ENCODE measurements around the gene DOCK1.

The DOCK1 gene

DNA sequence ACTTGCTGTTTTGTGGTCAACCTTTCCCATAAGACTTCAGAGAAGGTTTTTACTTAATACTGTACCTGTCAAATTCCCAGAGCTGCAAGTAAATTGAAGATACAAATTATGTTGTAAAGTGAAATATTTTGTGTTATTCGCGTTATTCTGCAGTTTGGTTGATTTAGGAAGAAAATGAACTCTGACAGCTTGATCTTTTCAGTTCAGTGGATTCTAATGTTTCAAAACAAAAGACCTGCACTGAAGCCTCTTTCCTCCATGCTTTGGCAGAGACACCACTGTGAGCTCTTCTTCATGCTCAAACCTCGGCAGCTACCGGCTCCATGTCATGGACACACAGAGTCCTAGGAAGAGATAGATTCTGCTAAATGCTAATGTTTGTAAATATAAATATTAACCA, 366.8 kb downstream of the DOCK1 start:
- DNase-seq (ENCODE audit: low read depth) = no peak
- TF ChIP-seq, protein P1, sequence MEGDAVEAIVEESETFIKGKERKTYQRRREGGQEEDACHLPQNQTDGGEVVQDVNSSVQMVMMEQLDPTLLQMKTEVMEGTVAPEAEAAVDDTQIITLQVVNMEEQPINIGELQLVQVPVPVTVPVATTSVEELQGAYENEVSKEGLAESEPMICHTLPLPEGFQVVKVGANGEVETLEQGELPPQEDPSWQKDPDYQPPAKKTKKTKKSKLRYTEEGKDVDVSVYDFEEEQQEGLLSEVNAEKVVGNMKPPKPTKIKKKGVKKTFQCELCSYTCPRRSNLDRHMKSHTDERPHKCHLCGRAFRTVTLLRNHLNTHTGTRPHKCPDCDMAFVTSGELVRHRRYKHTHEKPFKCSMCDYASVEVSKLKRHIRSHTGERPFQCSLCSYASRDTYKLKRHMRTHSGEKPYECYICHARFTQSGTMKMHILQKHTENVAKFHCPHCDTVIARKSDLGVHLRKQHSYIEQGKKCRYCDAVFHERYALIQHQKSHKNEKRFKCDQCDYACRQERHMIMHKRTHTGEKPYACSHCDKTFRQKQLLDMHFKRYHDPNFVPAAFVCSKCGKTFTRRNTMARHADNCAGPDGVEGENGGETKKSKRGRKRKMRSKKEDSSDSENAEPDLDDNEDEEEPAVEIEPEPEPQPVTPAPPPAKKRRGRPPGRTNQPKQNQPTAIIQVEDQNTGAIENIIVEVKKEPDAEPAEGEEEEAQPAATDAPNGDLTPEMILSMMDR (conservative IDR thresholded peaks at IDR 0.05; ENCODE audit: low read depth, low read length) = no peak

DNA sequence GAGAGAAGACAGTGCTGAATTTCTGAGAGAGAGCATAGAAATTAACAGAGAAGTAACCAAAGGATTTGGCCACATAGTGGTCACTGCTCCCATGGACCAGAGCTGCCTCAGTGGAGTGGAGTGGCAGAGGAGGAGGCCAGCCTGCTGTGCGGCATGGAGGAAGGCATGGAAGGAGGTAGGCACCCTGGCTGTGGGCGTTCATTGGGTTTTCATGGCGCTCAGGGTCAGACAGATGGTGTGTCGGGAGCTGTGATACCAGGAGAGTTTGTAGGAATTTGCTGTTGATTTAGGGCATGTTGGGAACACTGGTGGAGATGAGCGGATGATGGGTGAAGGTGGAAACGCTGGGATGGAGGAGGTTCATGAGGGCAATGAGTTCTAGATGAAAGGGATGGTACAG, 370.0 kb downstream of the DOCK1 start:
- no peak for DNase-seq (ENCODE audit: low read depth)
- TF ChIP-seq, protein P1 (conservative IDR thresholded peaks at IDR 0.05; ENCODE audit: low read depth, low read length) = no peak

More for the DNA sequence above, 366.8 kb downstream of the DOCK1 start:
- no peak overlapping the region for H3K4me3 ChIP-seq (ENCODE audit: low read depth, low read length)

DNA sequence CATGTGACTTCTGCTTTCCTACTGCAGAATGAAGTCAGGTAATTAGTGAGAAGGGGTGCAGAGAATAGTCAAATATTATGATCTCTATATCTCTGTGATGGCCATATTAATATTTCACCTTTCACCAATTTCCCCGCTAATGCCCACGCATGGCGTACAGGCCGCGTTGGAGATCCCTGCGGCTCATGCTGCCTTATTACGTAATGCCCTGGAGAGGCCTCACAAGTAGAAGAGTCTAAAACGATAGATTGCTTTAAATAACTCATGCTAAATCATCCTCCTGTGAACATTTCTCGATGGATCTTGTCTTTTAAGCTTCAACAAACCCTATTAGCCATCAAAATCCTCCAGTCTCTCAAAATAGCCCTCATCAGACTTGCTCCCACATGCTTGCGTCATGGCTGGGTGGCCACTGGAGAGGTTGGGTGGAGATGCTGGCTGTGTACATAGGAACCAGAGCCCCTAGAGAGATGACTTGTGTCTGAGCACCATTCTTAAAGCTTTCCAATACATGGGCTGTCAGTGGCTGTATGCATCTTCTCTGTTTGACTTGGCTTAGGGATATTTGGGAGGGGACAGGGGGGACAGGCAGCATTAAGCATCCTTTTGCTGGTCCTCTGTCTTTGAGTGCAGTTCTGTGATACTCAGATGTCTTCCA, 370.7 kb downstream of the DOCK1 start:
- TF ChIP-seq, protein P1 (conservative IDR thresholded peaks at IDR 0.05; ENCODE audit: low read depth, low read length) = no peak
- H3K4me3 ChIP-seq (ENCODE audit: low read depth, low read length) = no peak overlapping the region
- DNase-seq (ENCODE audit: low read depth) = no peak

More for the DNA sequence above, 370.0 kb downstream of the DOCK1 start:
- H3K4me3 ChIP-seq (ENCODE audit: low read depth, low read length) = no peak overlapping the region

DNA sequence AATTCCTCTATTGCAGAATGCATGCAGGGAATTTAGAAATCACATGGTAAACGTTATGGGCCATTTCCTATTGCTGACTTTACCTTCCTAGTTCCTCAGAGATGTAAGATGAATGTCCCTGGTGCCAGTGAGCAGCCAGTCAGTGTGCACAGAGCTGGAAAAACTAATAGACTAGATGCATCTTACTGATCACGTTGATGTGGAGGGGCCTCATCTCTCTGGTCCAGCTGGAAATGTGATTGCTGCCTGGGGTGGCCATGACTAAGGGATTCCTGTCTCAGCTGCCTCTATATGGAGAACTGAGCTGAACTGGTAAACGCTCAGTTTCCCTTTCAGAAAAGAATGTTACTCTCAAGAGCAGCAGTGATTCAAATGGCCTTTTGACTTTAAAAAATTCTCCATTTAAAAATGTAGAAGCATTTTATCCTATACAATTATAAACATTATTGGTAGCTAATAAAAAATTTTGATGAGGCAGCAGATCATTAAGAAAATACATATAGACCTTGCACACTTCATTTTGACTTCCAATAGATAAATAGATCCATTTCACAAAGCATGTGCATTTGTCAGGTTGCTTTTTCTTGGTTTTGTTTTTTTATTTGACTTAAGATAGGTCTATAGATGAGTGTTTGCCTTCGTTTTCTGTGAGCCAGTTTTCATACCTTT, 371.7 kb downstream of the DOCK1 start:
- TF ChIP-seq, protein P1 (conservative IDR thresholded peaks at IDR 0.05; ENCODE audit: low read depth, low read length) = no peak
- DNase-seq (ENCODE audit: low read depth) = peak; percentile 28
- no peak overlapping the region for H3K4me3 ChIP-seq (ENCODE audit: low read depth, low read length)

DNA sequence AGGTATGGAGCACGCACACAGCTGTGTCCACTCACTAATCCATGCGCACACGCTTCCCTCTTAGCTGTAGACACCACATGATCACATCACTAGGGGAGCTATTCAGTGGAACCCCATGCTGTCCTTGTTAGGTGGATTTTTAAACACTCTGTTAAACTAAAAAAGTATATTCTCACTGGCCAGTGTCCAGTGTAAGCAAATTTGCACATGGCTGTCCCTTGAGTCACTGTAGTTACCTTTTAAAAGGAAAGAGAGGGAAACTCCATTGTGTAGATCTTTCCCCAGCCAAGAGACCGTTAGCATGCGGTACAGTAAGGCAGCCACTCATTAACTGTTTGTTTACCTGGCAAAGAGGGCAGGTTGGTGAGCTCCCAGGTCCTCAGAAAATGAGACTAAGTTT, 372.8 kb downstream of the DOCK1 start:
- TF ChIP-seq, protein P1 (conservative IDR thresholded peaks at IDR 0.05; ENCODE audit: low read depth, low read length) = no peak

DNA sequence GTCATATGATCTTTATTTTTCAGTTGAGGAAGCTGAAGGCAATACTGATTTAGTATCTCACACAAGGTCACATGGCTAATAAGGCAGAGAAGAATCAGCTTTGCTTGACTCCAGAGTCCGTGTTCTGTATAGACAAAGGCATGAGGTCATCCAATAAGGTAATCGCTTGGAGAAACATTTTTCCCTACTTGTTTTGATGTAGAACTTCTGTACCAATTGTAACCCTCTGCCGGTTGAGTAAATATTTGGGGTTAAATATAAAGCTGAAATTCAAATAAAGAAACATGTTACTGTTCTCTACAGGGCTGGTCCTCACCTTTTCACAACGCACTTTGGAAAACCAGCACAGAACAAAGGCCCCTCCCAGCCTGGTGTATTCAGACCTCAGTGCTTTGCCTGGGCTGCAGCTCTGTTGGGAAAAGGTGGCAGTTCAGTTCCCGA, 374.1 kb downstream of the DOCK1 start:
- H3K4me3 ChIP-seq (ENCODE audit: low read depth, low read length) = no peak overlapping the region
- no peak for DNase-seq (ENCODE audit: low read depth)
- TF ChIP-seq, protein P1 (conservative IDR thresholded peaks at IDR 0.05; ENCODE audit: low read depth, low read length) = no peak

More for the DNA sequence above, 372.8 kb downstream of the DOCK1 start:
- peak; percentile 65 for DNase-seq (ENCODE audit: low read depth)
- no peak overlapping the region for H3K4me3 ChIP-seq (ENCODE audit: low read depth, low read length)

Measured in choroid plexus epithelial cell (primary cell).